MCF 10A (cell line): ENCODE data around the gene RHBDD2. TPM values are rescaled to one million over a fixed set of nuclear protein-coding genes. Genes with fewer than 3 reads are reported as not detected.
A peak's percentile ranks its signal among the peaks of the same experiment; 100 is the strongest.
"Not testable (repeated sequence)": the region's sequence is repeated elsewhere in the genome, so short reads cannot be mapped to it uniquely, and the experiment has no call there.

Experiments
- BruUV-seq: library from RNA; stranded (reverse); fragments of 400-500 nt; replicated peaks from 2 replicates; lab custom pipeline; 2021; lab: Mats Ljungman, UMichigan
- CTCF ChIA-PET: fragments of 300-600 bp; sonication (Branson Sonifier 250); formaldehyde crosslinking; extraction: SDS; loops from one replicate; lab custom pipeline; 2021; ENCODE audit warnings: antibody characterized with exemption, inconsistent platforms; lab: Yijun Ruan, JAX
- POLR2A ChIA-PET: fragments of 300-600, 350-650 bp; sonication (Branson Sonifier 250); formaldehyde crosslinking; extraction: SDS; loops from one replicate; lab custom pipeline; 2020; ENCODE audit warnings: antibody characterized with exemption, inconsistent platforms; lab: Yijun Ruan, JAX
- DNase-seq: peaks from one replicate; pipeline ENCODE4 v3.0.0-alpha.2; 2018; ENCODE audit not compliant: unreplicated experiment
- H3K27ac Mint-ChIP-seq: one replicate; pipeline ENCODE4 v1.8.0; 2022; ENCODE audit warnings: mild to moderate bottlenecking, low read depth, mixed read lengths; ENCODE audit not compliant: unreplicated experiment
- H3K27me3 Mint-ChIP-seq: one replicate; pipeline ENCODE4 v1.8.0; 2022; ENCODE audit warnings: mixed read lengths; ENCODE audit not compliant: insufficient read depth, unreplicated experiment
- H3K36me3 Mint-ChIP-seq: one replicate; pipeline ENCODE4 v1.8.0; 2022; ENCODE audit warnings: mild to moderate bottlenecking, moderate library complexity, mixed read lengths; ENCODE audit not compliant: insufficient read depth, unreplicated experiment
- H3K4me1 Mint-ChIP-seq: one replicate; pipeline ENCODE4 v1.8.0; 2022; ENCODE audit warnings: mixed read lengths; ENCODE audit not compliant: insufficient read depth, unreplicated experiment
- H3K4me3 Mint-ChIP-seq: one replicate; pipeline ENCODE4 v1.8.0; 2022; ENCODE audit warnings: mild to moderate bottlenecking, moderate library complexity, mixed read lengths; ENCODE audit not compliant: unreplicated experiment
- H3K9me3 Mint-ChIP-seq: one replicate; pipeline ENCODE4 v1.8.0; 2022; ENCODE audit warnings: mixed read lengths; ENCODE audit not compliant: unreplicated experiment
- intact Hi-C: fragments of 100-400 bp; cut with micrococcal nuclease; formaldehyde crosslinking; loops from 2 replicates; pipeline ENCODE4 v1.14.1; 2022
- total RNA-seq: library from RNA; stranded (reverse); gene quantifications from 2 replicates; pipeline ENCODE4 v1.2.3, GENCODE V29; 2022
- TF ChIP-seq, protein P1 (sequence below): fragments of 200-600 bp; IDR thresholded peaks from one replicate; pipeline ENCODE4 v1.8.0; 2022; ENCODE audit warnings: antibody characterized with exemption, mild to moderate bottlenecking; ENCODE audit not compliant: unreplicated experiment

The RHBDD2 gene
- total RNA-seq, 1 experiment from 2014 or later: 38.6 TPM

DNA sequence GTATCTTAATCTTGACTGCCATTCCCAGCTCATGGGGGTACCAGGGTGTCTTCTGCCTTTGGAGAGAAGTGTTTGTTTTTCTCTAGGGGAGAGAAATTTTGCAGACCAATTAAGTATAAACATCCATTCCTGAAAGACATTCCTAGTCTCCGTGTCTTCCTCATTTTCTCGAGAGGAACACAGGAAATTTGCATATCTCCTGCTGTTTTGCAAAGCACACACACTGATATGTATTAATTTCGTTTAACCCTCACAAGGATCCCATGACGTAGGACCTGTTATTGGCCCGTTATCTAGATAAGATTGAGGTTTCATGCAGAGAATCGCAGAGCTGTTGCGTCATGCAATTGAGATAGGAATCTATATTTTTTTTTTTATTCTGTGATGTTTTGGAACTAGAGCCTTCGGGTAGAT lies 944 bp downstream of the RHBDD2 start:
- Mint-ChIP-seq H3K27me3 (no peaks in the 10 kb centered on the region), H3K36me3 (peaks cover 38% of the 10 kb centered on the region), H3K27ac (peak overlapping the region; percentile 78), H3K4me3 (peak overlapping the region; percentile 85), H3K9me3 (no peaks in the 10 kb centered on the region), H3K4me1 (peaks cover 7% of the 10 kb centered on the region)
- CTCF ChIA-PET: no interaction called here
- DNase-seq: peak; percentile 4
- TF ChIP-seq, protein P1, sequence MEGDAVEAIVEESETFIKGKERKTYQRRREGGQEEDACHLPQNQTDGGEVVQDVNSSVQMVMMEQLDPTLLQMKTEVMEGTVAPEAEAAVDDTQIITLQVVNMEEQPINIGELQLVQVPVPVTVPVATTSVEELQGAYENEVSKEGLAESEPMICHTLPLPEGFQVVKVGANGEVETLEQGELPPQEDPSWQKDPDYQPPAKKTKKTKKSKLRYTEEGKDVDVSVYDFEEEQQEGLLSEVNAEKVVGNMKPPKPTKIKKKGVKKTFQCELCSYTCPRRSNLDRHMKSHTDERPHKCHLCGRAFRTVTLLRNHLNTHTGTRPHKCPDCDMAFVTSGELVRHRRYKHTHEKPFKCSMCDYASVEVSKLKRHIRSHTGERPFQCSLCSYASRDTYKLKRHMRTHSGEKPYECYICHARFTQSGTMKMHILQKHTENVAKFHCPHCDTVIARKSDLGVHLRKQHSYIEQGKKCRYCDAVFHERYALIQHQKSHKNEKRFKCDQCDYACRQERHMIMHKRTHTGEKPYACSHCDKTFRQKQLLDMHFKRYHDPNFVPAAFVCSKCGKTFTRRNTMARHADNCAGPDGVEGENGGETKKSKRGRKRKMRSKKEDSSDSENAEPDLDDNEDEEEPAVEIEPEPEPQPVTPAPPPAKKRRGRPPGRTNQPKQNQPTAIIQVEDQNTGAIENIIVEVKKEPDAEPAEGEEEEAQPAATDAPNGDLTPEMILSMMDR: no peak
- POLR2A ChIA-PET: interaction anchor here (0.7 to 1.3 kb wide), 7 partner anchors 11 to 153 kb away, joined by 3 to 5 read pairs (median 3); no protein-coding TSS in a partner anchor
- intact Hi-C loops: loop anchor here (2.0 kb wide), 1 partner anchor 65 kb away; no protein-coding TSS in a partner anchor
- TSS peak; percentile 46 for BruUV-seq

DNA sequence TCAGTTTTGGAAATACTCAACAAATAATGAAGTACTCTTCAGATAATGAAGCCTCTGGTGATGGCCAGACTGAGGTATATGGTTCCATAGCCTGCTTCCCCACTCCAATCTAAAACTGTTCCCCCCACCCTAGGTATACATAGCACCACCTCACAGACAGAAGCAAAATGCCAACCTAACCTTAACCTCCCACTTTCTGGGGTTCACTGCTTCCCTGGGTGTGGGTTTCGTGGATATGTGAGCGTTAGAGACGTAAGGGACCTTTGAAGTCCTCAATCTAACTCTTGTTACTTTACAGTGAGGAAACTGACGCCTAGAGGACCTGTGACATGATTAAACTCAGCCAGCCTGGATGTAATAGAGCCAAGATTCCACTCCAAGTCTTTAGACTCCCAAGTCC lies 1.4 kb downstream of the RHBDD2 start:
- no TSS peak for BruUV-seq
- Mint-ChIP-seq H3K27me3 (no peaks in the 10 kb centered on the region), H3K9me3 (no peaks in the 10 kb centered on the region), H3K27ac (no peak overlapping the region), H3K4me3 (peak overlapping the region; percentile 85), H3K4me1 (peaks cover 7% of the 10 kb centered on the region), H3K36me3 (peaks cover 43% of the 10 kb centered on the region)
- TF ChIP-seq, protein P1: no peak
- POLR2A ChIA-PET: interaction anchor here (0.7 to 1.3 kb wide), 8 partner anchors 10 to 1740 kb away, joined by 3 to 5 read pairs (median 3); no protein-coding TSS in a partner anchor
- intact Hi-C loops: no loop called here
- DNase-seq: no peak
- CTCF ChIA-PET: no interaction called here

DNA sequence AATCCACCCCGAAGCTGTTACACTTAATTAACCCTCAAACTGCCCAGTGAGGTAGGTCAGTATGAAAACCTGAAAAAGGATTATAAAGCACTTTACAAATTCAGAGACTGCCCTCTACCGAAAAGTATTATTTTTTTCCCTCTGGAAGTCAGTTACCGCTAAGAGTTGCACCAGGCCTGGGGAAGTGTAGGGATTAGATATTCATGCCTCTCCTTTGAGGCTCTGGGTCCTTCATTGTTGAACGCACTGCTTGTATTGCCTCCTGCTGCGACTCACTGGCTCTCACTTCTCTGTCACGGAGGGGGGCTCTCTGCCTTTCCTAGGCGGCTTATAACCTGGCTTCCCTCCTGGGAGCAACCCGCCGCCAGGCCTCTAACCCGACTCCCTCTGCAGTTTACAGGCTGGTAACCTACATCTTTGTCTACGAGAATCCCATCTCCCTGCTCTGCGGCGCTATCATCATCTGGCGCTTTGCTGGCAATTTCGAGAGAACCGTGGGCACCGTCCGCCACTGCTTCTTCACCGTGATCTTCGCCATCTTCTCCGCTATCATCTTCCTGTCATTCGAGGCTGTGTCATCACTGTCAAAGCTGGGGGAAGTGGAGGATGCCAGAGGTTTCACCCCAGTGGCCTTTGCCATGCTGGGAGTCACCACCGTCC lies 2.7 kb downstream of the RHBDD2 start:
- Mint-ChIP-seq H3K27me3 (no peaks in the 10 kb centered on the region), H3K4me1 (peaks cover 7% of the 10 kb centered on the region), H3K9me3 (no peaks in the 10 kb centered on the region), H3K27ac (no peak overlapping the region), H3K36me3 (peaks cover 56% of the 10 kb centered on the region), H3K4me3 (no peak overlapping the region)
- TF ChIP-seq, protein P1: no peak
- no TSS peak for BruUV-seq
- intact Hi-C loops: no loop called here
- ChIA-PET CTCF (no interaction called here), POLR2A (interaction anchor here (1.0 kb wide), 1 partner anchor 9 kb away, joined by 4 read pairs; no protein-coding TSS in a partner anchor)
- DNase-seq: no peak

DNA sequence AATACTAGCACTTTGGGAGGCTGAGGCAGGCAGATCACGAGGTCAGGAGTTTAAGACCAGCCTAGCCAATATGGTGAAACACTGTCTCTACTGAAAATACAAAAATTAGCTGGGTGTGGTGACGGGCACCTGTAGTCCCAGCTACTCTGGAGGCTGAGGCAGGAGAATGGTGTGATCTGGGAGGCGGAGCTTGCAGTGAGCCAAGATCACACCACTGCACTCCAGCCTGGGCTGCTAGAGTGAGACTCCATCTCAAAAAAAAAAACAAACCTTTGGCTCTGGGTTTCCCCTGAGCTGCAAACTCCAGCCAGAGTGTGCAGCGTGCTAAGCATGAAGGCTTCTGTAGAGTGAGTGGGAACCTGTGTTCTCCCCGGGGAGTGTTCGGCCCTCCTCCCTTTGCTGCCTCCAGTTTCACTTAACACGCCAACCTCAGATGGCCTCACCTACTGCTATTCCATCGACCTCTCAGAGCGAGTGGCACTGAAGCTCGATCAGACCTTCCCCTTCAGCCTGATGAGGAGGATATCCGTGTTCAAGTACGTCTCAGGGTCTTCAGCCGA lies 4.5 kb downstream of the RHBDD2 start:
- H3K4me1 Mint-ChIP-seq, H3K4me3 Mint-ChIP-seq, H3K9me3 Mint-ChIP-seq, H3K27me3 Mint-ChIP-seq, POLR2A ChIA-PET, H3K27ac Mint-ChIP-seq, intact Hi-C loops, BruUV-seq, DNase-seq: not testable (repeated sequence)
- CTCF ChIA-PET: interaction anchor here (0.6 to 1.0 kb wide), 2 partner anchors 16 to 30 kb away, joined by 3 read pairs; no protein-coding TSS in a partner anchor
- peaks cover 72% of the 10 kb centered on the region for H3K36me3 Mint-ChIP-seq
